ENCODE results near the gene SF3B6.
A peak's percentile ranks its signal among the peaks of the same experiment; 100 is the strongest.
"Not testable (repeated sequence)": the region's sequence is repeated elsewhere in the genome, so short reads cannot be mapped to it uniquely, and the experiment has no call there.

Gene SF3B6

DNA sequence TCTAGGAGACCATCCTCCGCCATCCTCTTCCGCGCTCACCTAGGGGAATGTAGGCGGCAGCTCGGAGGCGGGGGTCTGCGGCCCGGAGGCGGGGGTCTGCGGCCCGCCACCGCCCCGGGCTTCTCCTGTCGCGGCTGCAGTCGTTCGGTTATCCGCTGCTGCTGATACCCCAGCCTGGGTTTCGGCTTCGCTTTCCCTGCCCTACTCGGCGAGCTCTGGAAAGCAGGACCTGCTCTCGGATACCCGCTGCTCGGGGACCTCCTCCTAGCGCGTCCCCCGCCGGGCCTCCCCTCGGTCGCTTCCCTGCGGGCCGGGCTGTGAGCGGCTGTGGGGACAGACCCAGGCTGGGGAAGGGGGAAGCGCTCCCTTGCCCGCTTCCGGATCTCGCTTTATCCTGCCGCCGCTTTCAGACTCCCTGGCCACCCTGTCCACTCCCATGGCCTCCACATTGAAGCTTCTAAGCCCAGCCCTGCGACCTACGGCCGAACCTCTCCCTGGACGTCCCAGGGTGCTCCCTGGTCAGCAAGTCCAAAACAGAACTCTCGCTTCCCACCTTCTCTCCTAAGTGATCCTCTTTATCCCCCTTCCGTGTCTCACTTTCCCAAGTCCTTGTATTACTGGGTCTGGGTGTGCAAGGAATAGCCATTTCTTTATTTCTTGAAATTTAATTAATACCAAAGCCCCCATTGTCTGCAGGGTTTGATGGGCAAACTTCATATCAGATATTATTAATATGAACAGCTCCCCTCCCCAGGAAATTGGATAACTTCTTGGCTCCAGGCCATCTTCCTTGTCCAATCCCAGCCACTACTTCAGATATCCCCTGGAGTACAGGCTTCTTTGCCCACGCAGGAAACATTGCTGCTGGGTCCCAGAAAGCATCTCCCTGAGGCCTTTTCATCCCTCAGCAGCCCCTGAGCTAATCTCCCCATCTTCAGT, 25.8 kb downstream of the SF3B6 start:
- no peak for DNase-seq

DNA sequence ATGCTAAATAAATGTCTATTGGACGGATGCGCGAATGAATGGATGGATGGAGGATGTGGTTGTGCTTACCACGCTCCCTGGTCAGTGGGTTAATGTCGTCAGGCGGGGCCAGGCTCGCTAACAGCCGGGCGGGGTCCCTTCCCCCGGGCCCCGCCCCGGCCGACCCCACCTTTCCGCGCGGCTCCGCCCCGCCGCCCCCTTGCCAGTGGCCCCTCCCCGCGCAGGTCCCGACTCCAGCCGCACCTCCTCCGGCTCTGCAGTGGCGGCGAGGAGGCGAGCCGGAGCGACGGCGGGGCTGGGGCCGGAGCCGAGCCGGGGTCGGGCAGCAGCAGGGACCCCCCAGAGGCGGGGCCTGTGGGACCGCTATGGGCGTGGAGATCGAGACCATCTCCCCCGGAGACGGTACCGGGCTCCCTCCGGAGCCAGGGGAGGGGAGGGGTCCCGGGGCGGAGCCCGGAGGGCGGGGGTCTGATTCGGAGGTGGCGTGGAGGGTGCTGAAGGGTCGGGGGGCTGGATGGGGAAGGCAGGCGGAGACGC, 26.6 kb downstream of the SF3B6 start, which contains the start of gene FKBP1B:
Gene FKBP1B, plus strand, starts transcription at position 257 of the 537 bp plus-strand sequence. Its CDS starts 109 bp downstream, at position 366.
- DNase-seq = peak; percentile 79

DNA sequence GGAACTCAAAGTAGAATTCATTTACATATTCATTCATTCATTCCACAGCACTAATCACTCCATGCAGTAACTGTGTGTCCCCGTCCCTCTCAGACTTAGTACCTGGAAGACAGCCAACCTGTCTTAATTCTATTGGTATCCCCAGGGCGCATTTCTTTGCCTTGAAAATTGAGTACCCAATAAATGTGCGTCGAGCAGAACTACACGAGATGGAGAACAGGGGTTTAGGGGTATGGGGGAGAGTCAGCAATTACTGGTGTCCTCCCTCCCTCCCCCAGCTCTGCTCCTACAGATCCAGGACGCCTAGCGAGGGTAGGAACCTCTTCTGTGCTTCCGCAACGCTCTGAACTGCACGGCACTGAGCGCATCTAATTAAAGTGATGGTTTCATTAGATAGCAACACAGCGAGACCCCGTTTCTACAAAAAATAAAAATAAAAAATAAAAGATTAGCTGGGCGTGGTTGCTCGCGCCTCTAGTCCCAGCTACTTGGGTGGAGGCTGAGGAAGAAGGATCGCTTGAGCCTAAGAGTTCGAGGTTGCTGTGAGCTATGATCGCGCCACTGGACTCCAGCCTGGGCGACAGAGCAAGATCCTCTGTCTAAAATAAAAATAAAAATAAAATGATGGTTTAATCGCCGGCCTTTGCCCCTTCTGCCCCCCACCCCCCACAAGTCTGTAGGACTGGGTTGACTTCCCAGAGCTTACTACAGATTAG, 27.2 kb downstream of the SF3B6 start:
- DNase-seq = peak; percentile 12

DNA sequence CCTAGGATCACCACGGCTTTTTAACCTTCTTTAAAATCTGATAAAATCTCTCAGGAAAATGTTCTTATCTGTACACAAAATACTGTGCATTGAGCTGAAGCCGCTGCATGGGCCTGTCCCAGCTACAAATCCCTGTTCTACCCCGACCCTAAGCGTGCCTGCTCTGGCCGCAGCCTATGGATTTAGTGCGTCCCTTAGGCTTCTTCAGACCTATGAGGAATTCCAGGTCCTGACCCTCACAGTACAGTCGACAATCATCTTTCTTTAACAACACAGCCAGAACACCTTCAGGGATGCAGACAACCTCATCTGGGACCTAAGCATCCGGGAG, 28.5 kb downstream of the SF3B6 start:
- no peak for DNase-seq

DNA sequence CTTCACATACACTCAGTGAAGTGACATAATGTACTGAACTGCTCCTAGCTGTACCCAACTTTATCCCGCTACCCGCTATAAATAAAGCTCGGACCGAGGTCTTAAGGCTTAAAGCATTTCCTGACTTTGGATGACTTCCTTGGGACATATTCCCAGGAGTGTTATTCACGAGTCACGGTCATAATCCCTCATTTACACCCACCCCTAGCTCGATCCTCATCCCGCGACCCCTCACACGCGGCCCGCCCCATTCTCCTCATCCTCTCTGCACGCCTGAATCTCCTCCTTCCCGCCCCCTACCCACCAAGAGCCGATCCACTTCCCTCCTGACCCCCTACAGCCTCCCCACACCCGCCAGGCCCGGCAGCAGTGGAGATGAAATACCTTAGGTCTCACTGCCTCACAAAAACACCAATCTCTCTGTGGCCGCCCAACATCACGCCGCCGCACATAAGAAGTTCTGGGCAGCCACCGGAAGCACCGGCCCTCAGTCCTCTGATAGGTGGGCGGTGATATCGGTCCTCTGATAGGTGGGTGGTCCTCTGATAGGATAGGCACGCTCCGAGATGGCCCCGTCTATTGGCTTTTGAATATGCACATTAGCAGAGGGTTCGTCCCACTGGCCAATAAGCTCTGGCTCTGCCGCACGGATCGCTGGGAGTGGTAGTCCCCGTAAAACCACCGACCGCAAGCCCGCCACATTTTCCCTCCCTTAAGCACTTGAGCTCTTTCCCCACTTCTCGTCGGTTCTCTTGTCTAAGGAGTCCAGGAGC, 29.0 kb downstream of the SF3B6 start, which contains the start of gene WDCP:
Gene WDCP, minus strand, starts transcription at position 462 of the 773 bp plus-strand sequence. CDS start 7,897 bp downstream, outside the sequence.
- DNase-seq = peak; percentile 99

DNA sequence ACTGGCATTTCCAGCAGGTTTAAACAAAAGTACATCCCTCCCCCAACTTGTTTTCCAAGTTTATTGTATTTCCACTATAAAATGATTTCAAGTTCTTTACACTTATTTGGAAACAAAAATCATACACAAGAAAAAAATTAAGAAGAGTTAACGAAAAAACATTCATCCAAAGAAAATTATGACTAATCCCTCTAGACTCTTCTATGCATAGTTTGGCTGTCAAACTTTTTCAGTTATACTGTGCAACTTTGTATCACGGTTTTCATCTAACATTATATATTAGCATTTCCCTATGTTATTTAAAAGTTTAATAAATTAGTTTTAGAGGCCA, 29.6 kb downstream of the SF3B6 start:
- DNase-seq = no peak

DNA sequence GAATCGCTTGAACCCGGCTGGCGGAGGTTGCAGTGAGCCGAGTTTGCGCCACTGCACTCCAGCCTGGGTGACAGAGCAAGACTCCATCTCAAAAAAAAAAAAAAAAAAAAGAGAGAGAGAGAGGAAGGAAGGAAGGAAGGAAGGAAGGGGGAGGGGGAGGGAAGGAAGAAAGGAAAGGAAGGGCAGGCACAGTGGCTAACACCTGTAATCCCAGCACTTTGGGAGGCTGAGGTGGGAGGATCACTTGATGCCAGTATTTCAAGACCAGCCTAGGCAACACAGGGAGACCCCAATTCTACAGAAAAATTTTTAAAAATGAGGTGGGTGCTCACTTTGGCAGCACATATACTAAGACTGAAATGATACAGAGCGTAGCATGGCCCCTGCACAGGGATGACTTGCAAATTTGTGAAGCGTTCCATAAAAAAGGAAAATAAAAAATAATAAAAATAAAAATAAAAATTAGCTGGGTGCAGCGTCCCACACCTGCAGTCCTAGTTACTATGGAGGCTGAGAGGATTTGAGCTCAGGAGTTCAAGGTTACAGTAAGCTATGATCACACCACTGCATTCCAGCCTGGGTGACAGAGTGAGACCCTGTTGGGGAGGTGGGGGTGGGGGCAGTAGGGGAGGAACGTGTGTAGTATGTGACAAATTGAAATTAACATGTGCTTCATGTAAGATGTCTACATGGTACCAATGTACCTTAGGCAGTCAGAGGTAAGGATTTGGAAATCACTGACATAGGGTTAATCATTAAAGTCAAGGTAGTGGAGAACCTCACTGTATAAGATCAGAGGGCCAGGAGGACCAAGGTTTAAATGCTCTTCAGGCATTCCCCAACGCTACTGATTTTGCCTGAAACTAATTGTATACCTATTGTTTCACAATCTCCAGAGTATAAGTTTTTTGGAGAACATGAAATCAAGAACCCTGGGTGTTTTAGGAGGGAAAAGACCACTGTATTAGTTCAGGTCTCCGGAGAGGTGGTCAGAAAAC, 30.3 kb downstream of the SF3B6 start:
- DNase-seq = no peak

DNA sequence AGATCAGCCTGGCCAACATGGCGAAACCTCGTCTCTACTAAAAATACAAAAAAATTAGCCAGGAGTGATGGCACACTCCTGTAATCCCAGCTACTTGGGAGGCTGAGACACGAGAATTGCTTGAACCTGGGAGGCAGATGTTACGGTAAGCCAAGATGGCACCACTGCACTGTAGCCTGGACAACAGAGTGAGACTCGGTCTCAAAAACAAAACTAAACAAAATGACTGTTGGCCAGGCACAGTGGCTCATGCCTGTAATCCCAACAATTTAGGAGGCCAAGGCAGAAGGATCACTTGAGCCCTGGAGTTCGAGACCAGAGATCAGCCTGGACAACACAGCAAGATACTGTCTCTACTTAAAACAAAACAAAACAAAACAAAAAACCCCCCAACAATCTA, 33.0 kb downstream of the SF3B6 start:
- DNase-seq = not testable (repeated sequence)

DNA sequence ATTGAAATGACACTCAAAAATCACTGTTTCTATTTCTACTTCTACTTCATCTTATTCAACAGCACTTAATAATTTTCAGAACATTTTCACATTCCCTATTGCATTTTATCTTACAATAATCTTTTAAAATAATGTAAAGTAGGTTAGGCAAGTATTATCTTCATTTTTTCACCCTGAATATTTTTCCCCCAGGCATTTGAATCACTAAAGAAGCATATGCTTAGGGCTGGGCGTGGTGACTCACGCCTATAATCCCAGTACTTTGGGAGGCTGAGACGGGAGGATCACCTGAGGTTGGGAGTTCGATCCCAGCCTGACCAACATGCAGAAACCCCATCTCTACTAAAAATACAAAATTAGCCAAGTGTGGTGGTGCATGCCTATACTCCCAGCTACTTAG, 35.6 kb downstream of the SF3B6 start:
- DNase-seq = no peak

DNA sequence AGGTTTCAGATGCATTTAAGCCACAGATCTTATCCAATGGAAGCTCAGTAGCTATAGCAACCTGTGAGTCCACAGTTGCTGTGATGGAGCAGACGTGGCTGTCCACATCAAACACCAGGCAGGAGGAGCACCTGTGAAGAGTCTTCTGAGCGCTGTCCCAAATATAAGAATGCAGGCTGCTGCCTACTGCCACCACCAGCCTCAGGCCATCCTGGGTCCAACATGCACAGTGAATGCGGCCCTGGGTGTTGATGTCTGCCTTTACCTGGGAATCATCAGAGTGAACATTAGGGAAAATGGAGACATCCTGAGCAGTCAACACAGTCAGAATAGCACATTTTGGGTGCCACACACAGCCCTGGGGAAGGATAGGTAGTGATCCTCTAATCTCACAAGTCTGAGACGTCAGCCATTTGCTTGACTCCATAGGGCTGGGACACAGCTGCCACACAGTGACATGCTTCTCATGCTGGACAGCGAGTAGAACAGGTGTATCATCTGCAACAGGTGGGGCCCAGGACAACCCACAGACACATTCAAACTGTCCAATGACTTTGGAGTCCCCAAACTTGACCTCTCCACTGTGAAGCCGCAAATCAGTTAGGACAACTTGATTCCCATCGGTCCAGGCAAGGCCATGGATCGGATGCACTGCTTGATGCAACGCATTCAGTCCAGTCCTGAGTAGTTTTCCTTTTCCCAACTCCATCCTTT, 37.2 kb downstream of the SF3B6 start:
- no peak for DNase-seq

DNA sequence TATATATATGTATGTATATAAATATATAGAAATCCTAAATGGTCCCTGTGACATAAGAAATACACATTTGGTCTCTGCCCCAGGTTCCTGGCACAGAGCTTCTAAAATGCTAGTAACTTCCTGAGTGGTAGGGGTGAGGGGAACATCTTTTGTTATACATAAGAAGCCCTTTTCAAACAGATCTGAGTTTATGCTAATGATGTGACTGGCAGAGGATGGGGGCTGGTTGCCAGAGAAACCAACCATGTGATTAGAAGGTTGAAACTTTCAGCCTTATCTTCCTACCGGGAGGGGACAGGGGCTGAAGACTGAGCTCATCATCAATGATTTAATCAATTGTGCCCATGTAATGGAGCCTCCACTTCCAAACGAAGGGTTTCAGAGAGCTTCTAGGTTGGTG, 49.9 kb downstream of the SF3B6 start:
- no peak for DNase-seq

DNA sequence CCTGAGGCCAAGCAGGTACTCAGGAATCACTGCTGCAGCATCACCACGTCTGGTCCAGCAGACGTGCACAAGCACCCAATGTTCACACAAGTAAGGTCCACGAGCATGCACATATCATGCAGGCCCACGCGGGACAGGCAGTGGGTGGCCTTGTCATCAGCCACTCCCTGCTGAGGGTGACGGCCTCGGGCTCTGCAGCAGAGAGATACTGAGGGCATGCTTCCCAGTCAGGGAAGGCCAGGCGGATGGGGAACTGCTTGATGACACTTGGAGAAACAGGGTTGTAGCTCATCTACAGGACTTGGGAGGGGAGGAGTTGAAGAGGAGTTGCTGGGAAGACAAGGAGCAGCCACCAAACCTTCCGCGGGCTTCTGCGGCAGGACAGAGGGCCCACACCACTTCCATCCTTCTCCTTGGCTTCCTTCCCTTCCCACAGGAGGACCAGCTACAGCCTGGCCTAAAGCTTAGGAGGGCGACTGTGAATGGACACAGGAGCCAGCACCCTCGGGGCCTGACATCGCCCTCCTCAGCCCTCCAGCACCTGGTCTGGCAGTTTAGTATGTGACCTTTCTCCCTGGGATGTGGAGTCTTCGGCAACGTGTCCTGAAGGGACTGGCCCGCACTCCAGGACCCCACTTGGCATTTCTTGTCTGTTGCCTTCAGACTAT, 51.0 kb downstream of the SF3B6 start:
- no peak for DNase-seq

DNA sequence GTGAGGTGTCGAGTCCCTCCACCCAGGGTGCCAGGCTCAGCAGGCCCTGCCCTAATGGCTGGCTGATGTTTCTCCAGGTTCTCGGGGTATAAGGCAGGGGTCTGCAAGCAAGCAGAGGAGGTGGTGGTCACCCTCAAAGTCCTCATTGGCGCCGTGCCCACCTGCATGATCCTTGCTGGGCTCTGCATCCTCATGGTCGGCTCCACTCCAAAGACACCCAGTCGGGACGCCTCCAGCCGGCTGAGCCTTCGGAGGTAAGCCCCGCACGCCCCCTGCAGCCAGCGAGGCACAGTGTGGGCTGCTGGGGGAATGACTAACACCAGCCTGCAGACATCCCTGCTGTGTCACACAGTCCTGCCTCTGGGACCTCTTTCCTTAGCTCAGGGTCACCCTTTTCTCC, 52.1 kb downstream of the SF3B6 start:
- DNase-seq = no peak

DNA sequence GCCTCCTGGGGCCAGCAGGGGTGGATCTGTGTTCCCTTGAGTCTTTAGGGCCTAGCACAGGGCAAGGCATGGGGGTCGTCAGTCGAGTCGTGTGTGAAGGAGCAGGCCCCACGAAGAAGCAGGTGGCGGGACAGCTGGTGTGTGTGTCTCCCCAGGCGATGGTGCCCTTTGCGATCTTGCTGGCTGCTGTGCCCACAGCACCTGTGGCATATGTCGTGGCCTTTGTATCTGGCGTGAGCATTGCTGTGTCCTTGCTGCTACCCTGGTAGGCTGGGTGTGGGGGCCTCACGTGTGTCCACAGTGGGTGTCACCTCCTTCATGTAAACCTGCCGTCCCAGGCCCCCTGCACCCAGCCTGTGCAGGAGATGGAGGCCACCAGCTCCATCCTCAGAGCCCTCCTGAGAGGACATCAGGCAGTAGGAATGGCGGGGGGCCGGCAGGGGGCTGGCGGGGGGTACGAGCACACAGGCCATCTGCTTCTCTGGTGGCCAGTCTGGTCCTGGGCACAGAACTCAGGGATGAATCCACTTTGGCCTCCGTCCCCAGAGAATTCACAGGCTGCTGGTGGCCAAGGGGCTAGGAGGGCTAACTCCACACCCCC, 53.1 kb downstream of the SF3B6 start:
- DNase-seq = peak; percentile 12

DNA sequence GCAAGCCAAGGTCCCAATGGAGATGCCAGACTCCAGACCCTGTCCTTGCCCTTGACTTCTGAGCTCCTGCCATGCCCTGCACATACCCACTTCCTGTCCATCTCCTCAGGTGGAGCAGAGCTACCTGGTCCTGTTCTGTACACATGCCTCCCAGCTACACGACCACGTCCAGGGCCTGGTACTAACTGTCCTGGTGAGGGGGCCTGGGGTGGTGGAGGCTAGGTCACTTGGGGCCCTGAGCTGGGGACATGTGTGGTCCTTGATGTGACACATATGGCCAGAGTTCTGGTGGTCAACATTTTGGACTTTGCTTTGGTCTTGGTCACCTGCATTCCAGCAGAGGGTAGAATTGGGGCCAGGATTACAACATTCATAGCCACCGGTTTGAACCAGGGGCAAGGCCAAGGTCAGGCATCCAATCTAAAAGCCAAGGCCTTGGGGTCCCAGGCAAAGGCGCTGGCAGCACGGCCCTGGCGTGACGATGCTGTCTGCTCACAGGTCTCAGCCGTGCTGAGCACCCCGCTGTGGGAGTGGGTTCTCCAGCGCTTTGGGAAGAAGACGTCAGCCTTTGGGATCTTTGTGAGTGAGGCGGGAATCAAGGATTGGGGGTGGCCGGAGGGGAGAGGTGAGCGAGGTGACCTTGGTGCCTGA, 53.7 kb downstream of the SF3B6 start:
- no peak for DNase-seq

DNA sequence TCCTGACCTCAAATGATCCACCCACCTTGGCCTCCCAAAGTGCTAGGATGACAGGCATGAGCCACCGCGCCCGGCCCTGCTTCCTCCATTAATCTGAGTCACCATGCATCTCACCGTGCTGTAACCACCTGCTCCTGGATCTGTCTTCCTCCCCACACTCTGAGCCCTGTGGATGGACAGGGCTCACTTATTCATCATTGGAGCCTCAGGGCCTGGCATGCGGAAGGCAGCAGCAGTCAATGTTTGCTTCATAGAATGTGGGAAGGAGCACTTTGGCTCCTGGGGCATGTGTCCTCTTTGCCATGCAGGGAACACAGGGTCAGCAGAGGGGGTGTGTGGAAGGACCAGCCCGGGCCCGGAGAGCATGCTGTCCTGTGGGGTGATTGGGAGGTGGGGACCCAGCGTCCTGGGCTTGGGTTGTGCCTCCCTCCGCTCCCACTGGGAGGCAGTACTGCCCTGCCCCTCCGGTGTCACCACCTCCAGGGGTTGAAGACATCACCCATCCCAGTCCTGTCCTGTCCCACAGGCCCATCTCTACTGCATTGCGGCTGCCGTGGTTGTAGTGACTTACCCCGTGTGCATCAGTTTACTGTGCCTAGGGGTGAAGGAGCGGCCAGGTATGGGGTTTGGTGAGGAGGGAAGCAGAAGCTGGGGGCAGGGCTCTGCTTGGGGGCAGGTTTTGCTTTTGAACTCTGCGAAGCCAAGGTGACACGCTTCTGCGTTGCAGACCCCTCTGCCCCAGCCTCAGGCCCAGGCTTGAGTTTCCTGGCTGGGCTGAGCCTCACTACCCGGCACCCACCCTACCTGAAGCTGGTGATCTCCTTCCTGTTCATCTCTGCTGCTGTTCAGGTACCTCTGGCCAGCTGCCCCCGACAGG, 54.8 kb downstream of the SF3B6 start:
- DNase-seq = no peak

DNA sequence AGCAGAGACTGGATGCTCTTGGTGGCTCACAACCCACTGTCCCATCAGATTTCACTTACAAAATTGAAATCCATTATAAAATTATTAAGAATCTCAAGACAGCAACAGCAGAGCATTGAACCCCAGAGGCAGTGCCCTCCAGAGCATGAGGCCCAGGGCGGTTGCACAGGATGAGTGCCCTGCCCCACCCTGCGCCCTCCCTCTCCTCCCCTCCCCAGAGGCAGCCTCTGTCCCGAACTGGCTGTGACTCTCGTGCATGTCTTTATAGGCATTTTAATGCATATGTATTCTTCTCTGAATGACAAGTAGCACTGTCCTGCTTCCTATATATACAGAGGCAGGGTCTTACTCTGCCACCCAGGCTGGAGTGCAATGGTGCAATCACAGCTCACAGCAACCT, 55.9 kb downstream of the SF3B6 start:
- DNase-seq = no peak

DNA sequence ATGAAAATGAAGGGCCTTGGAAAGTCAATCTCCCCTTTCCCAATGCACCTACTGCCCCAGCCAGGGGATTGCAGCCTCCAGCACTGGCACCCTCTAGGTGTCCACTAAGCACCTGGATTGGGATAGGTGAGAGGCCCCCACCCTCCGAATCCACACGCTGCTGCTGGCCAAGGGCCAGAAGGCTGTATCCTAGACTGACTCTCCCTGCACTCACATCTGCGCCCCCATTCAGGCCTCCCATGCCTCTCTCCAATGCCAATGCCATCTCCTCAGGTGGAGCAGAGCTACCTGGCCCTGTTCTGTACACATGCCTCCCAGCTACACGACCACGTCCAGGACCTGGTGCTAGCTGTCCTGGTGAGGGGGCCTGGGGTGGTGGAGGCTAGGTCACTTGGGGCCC, 56.4 kb downstream of the SF3B6 start:
- DNase-seq = no peak

DNA sequence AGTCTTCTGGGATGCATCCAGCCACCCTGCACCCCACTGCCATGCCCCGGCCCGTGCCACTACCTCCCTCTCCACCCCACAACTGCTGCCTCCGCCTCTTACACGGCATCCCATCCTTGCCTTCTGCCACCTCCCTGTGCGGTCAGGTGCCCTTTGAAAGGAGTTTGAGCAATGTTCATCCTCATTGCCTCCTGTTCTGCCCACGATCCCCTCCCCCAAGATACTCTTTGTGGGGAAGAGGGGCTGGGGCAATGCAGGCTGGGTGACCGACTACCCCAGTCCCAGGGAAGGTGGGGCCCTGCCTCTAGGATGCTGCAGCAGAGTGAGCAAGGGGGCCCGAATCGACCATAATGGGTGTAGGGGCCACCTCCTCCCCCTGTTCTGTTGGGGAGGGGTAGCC, 57.9 kb downstream of the SF3B6 start:
- DNase-seq = no peak

Data from NCI-H2171 (cell line).